Left ventricle myocardium inferior (tissue), 1 donor: Measurements from ENCODE around the gene TSPAN9. TPM values are rescaled to one million over a fixed set of nuclear protein-coding genes. Genes with fewer than 3 reads are reported as not detected.
A peak's percentile ranks its signal among the peaks of the same experiment; 100 is the strongest.

Experiments
- DNase-seq: peaks from one replicate; pipeline ENCODE4 v3.0.0-alpha.2; 2020
- H3K27ac ChIP-seq: fragments of 200-600 bp; replicated peaks from 2 replicates; pipeline ENCODE4 v1.8.0; 2021
- H3K27me3 ChIP-seq: fragments of 200-600 bp; 2 replicates; pipeline ENCODE4 v1.8.0; 2021; ENCODE audit warnings: low read depth
- H3K36me3 ChIP-seq: fragments of 200-600 bp; 2 replicates; pipeline ENCODE4 v1.8.0; 2021
- H3K4me1 ChIP-seq: fragments of 200-600 bp; 2 replicates; pipeline ENCODE4 v1.8.0; 2021
- H3K4me3 ChIP-seq: fragments of 200-600 bp; 2 replicates; pipeline ENCODE4 v1.8.0; 2021; ENCODE audit warnings: mild to moderate bottlenecking, moderate library complexity
- H3K9me3 ChIP-seq: fragments of 200-600 bp; replicated peaks from 2 replicates; pipeline ENCODE4 v1.8.0; 2021
- intact Hi-C: fragments of 100-400 bp; cut with micrococcal nuclease; formaldehyde crosslinking; loops from one replicate; pipeline ENCODE4 v1.11.0; 2022
- total RNA-seq: library from RNA; stranded (reverse); fragmentation: NEBNext Ultra II Directional; extraction: Animal tissue kit (Norgen Biotek cat#: 25700); gene quantifications from one replicate; pipeline ENCODE4 v1.2.1, GENCODE V29; 2021
- TF ChIP-seq, protein P1 (sequence below): fragments of 200-600 bp; IDR thresholded peaks from 2 replicates; pipeline ENCODE4 v1.8.0; 2021; ENCODE audit warnings: antibody characterized with exemption, mild to moderate bottlenecking, borderline replicate concordance
- donor health status: DM: no; HTN: yes; CAD: no; lungs with severe emphysema.

Gene TSPAN9
- total RNA-seq, 1 donor from 2014 or later: 305 TPM

GRCh38 chr12:3216726-3217682 is 139.8 kb downstream of the TSPAN9 start:
- Histone ChIP-seq H3K4me1 (peaks cover 97% of the 10 kb centered on the region), H3K4me3 (no peak overlapping the region), H3K36me3 (peaks cover 9% of the 10 kb centered on the region), H3K27me3 (no peaks in the 10 kb centered on the region), H3K9me3 (no peaks in the 10 kb centered on the region), H3K27ac (peak overlapping the region; percentile 88)
- no peak for DNase-seq
- TF ChIP-seq, protein P1, sequence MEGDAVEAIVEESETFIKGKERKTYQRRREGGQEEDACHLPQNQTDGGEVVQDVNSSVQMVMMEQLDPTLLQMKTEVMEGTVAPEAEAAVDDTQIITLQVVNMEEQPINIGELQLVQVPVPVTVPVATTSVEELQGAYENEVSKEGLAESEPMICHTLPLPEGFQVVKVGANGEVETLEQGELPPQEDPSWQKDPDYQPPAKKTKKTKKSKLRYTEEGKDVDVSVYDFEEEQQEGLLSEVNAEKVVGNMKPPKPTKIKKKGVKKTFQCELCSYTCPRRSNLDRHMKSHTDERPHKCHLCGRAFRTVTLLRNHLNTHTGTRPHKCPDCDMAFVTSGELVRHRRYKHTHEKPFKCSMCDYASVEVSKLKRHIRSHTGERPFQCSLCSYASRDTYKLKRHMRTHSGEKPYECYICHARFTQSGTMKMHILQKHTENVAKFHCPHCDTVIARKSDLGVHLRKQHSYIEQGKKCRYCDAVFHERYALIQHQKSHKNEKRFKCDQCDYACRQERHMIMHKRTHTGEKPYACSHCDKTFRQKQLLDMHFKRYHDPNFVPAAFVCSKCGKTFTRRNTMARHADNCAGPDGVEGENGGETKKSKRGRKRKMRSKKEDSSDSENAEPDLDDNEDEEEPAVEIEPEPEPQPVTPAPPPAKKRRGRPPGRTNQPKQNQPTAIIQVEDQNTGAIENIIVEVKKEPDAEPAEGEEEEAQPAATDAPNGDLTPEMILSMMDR: no peak
- intact Hi-C loops: no loop called here

DNA sequence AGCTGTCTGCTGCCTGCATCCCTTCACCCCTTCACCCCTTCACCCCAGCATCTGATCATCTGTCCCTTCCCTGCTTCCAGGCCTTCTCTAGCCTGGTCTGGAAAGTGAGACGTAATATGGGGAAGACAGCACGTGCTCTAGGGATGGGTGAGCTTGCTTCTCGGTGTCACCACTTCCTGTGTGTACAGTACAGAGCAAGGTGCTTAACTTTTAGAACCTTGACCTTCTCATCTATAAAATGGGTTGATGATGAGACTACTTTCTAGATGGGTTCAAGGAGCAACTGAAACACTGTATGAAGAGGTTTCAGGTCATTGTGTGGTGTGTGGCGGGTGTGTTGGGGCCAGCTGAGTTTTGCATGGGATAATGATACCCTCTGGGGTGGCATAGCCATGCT is 140.5 kb downstream of the TSPAN9 start:
- intact Hi-C loops: no loop called here
- peaks cover 99% of the 10 kb centered on the region for H3K4me1 ChIP-seq
- no peak overlapping the region for H3K4me3 ChIP-seq
- H3K27ac ChIP-seq: peak overlapping the region; percentile 88
- no peaks in the 10 kb centered on the region for H3K9me3 ChIP-seq
- H3K36me3 ChIP-seq: peaks cover 14% of the 10 kb centered on the region
- TF ChIP-seq, protein P1: no peak
- no peaks in the 10 kb centered on the region for H3K27me3 ChIP-seq
- DNase-seq: no peak

DNA sequence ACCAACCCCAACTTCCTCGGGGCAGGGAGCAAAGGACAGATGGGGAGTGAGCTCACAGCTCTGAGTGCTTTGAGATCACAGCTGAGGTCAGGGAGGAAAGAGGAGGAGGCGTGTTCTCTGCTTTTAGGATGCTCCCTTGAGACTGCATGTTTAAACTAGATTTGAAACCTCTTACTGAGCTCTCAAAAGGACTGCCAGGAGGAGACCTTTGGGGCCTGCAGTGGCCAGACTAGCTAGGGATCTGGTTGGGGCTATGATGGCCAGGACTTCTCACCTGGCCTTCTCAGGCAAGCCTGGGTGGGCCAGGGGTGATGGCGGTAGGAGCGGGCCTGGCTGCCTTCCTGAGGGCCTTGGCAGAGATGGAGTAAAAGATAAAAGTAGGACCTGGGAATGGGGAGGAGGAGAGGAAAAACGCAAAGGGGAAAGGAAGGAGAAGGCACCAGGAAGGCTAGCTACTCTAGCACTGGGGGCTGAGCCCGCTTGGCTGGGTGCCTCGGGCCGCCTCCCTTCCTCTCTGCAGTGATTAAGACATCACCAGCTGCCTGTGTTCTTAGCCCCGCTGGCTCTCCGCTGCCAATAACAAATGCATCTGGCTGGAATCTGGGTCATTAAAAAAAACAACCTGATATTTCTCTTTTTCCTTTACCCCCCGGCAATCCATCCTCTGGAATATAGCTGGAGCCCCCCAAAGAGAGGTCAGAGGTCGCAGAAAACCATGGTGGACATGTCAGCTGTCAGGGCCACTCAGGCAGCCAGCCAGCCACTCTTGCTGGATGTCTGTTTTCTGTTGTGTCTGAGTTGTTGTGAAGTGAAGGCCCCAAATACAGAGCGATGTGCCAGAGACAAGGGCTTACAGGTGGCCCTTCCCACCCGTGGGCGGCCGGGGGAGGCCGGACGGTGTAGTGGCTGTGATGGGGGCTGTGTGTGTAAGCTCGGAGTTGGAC is 141.3 kb downstream of the TSPAN9 start:
- intact Hi-C loops: no loop called here
- peaks cover 14% of the 10 kb centered on the region for H3K36me3 ChIP-seq
- no peaks in the 10 kb centered on the region for H3K9me3 ChIP-seq
- peak overlapping the region; percentile 88 for H3K27ac ChIP-seq
- peak overlapping the region; percentile 19 for H3K4me3 ChIP-seq
- no peaks in the 10 kb centered on the region for H3K27me3 ChIP-seq
- H3K4me1 ChIP-seq: peaks cover 99% of the 10 kb centered on the region
- TF ChIP-seq, protein P1: peak; percentile 43
- DNase-seq: peak; percentile 85

GRCh38 chr12:3219233-3219632 is 142.1 kb downstream of the TSPAN9 start:
- H3K4me3 ChIP-seq: peak overlapping the region; percentile 19
- intact Hi-C loops: no loop called here

More at GRCh38 chr12:3219233-3219632, 142.1 kb downstream of the TSPAN9 start:
- no peak for DNase-seq
- peak overlapping the region; percentile 88 for H3K27ac ChIP-seq
- H3K4me1 ChIP-seq: peaks cover 99% of the 10 kb centered on the region
- TF ChIP-seq, protein P1: no peak
- H3K36me3 ChIP-seq: peaks cover 13% of the 10 kb centered on the region
- H3K9me3 ChIP-seq: no peaks in the 10 kb centered on the region
- H3K27me3 ChIP-seq: no peaks in the 10 kb centered on the region
